Esophagus muscularis mucosa (tissue), 4 donors: Measurements from ENCODE around the gene ESYT3.

Experiments used
- EP300 ChIP-seq: sonication (generic); formaldehyde crosslinking; IDR thresholded peaks from one replicate; pipeline ENCODE4 v1.6.1; 2017; ENCODE audit warnings: antibody characterized with exemption
- POLR2A ChIP-seq: fragments of 450-650 bp; IDR thresholded peaks from one replicate; pipeline ENCODE4 v1.6.1; 2017; ENCODE audit warnings: antibody characterized with exemption, moderate library complexity, mild to moderate bottlenecking, low read depth
- POLR2AphosphoS5 ChIP-seq, 2 donors: sonication (generic); formaldehyde crosslinking; IDR thresholded peaks; one replicate each; pipeline ENCODE4 v1.6.1; 2017; ENCODE audit warnings: antibody characterized with exemption in 2 of 2
- TF ChIP-seq, protein P1 (sequence below), 3 experiments: fragments of 200-600 bp in 2 of 3; fragments of 450-650 bp in 1 of 3; sonication (generic) in 2 of 3; IDR thresholded peaks; one replicate each; pipeline ENCODE4 v1.5.1; 2017 to 2019; ENCODE audit warnings: antibody characterized with exemption in 3 of 3, mild to moderate bottlenecking in 2 of 3, moderate library complexity in 1 of 3

DNA sequence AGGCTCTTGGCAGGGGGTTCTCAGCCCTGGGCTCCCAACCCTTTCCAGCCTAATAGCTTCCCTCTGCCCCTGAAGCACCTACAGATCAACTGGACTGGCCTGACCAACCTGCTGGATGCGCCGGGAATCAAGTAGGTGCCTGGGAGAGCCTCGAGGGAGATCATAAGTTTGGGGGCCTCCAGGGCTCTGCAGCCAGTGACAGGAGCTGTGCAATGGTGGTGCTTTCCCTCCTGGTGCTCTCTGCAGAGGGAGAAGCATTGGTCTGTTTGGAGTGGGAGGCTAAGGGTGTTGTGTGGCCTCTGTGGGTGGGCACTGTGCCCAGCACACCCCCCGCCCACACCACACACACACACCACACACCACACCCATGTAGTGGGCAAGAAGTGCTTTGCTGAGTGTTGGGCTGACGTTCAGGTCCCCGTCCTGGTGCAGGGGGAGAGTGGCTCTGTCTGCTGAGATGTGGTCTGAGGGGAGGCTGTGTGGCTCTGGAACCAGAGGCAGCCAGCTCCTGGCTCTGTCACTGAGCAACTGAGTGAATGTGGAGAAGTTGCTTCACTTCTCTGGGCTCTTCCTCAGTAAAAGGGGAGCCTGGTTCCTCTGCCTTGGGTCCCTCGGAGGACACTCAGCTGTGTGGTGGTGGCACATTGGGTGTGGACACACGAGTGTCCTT is 26.3 kb downstream of the ESYT3 start:
- no peak for TF ChIP-seq POLR2AphosphoS5 (IDR thresholded peaks at IDR 0.05)
- TF ChIP-seq, protein P1, sequence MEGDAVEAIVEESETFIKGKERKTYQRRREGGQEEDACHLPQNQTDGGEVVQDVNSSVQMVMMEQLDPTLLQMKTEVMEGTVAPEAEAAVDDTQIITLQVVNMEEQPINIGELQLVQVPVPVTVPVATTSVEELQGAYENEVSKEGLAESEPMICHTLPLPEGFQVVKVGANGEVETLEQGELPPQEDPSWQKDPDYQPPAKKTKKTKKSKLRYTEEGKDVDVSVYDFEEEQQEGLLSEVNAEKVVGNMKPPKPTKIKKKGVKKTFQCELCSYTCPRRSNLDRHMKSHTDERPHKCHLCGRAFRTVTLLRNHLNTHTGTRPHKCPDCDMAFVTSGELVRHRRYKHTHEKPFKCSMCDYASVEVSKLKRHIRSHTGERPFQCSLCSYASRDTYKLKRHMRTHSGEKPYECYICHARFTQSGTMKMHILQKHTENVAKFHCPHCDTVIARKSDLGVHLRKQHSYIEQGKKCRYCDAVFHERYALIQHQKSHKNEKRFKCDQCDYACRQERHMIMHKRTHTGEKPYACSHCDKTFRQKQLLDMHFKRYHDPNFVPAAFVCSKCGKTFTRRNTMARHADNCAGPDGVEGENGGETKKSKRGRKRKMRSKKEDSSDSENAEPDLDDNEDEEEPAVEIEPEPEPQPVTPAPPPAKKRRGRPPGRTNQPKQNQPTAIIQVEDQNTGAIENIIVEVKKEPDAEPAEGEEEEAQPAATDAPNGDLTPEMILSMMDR (IDR thresholded peaks at IDR 0.05) = no peak
- TF ChIP-seq EP300 = no peak
- no peak for TF ChIP-seq POLR2A
